Activated T-cell treated with anti-CD3 and anti-CD28 coated beads, Interleukin-2, amount 50 U/mL, for 72 hours (primary cell): ENCODE data around the gene S100A14. TPM values are rescaled to one million over a fixed set of nuclear protein-coding genes. Genes with fewer than 3 reads are reported as not detected.
"Not testable (repeated sequence)": the region's sequence is repeated elsewhere in the genome, so short reads cannot be mapped to it uniquely, and the experiment has no call there.

Experiments
- ATAC-seq, 2 donors: fragments of 150-1000 bp; cut with Tn5 transposase; replicated peaks in 1 of 2; 2 replicates each; pipeline ENCODE4 v1.10.0; 2021; ENCODE audit warnings: moderate library complexity in 2 of 2, mild to moderate bottlenecking in 1 of 2
- DNase-seq, 2 donors: peaks; one replicate each; pipeline ENCODE4 v3.0.0; 2021 to 2022; ENCODE audit warnings: mixed read lengths in 1 of 2
- H3K27ac Mint-ChIP-seq: one replicate; pipeline ENCODE4 v1.8.0; 2022; ENCODE audit warnings: mild to moderate bottlenecking, moderate library complexity, mixed read lengths
- H3K27me3 Mint-ChIP-seq: one replicate; pipeline ENCODE4 v1.8.0; 2022; ENCODE audit warnings: low read depth, mixed read lengths
- H3K36me3 Mint-ChIP-seq, 2 donors: one replicate each; pipeline ENCODE4 v1.8.0; 2022; ENCODE audit warnings: mixed read lengths in 2 of 2, mild to moderate bottlenecking in 1 of 2; ENCODE audit not compliant: insufficient read depth in 2 of 2
- H3K4me1 Mint-ChIP-seq: one replicate; pipeline ENCODE4 v1.8.0; 2022; ENCODE audit warnings: low read depth, mixed read lengths
- H3K4me3 Mint-ChIP-seq, 2 donors: one replicate each; pipeline ENCODE4 v1.8.0; 2022; ENCODE audit warnings: mild to moderate bottlenecking in 2 of 2, mixed read lengths in 2 of 2, moderate library complexity in 2 of 2
- H3K9me3 Mint-ChIP-seq, 2 donors: one replicate each; pipeline ENCODE4 v1.8.0; 2022; ENCODE audit warnings: mixed read lengths in 2 of 2
- total RNA-seq, 2 donors: library from RNA; stranded (reverse); gene quantifications; one replicate each; pipeline ENCODE4 v1.2.3, GENCODE V29; 2022

S100A14 gene
- total RNA-seq, 2 donors from 2014 or later, result 0.26 to 1.4 TPM

DNA sequence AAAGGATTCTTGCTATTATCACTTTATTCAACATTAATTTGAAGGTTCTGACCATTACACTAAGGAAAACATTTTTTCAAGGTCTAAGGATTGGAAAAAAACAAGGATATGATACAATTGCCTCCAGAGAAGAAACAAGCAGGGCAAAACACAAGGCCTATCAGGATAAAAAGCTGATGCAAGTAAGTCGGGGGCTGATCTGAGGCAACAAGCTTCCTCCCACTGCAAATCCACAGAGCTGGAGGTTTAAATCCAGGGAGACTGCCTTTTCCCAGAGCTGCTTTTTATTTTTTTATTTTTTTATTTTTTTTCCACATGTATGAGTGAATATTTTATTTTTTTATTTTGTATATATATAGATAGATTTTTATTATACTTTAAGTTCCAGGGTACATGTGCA lies 31.1 kb downstream of the S100A14 start:
- H3K4me3 Mint-ChIP-seq, result no peak overlapping the region

DNA sequence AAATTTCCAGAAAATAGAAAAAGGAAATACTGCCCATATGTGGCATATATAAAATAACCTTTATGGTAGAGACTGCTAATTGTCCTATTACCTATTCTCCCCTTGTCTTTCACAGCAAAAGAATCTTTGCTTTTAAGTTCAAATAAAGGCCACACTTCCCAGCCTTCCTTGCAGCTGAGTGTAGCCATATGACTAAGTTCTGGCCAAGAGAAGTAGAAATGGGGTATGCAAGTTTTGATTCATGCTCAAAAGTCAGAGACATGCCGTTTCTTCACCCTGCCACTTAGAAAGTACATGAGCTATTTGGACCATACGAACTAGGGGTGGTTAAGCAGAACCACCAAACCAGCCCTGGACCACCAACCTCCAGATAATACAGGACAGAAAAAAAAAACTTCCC lies 32.1 kb downstream of the S100A14 start:
- H3K27me3 Mint-ChIP-seq, result peaks cover 12% of the 10 kb centered on the region

More for the DNA sequence above, 31.1 kb downstream of the S100A14 start:
- H3K36me3 Mint-ChIP-seq, result no peaks in the 10 kb centered on the region
- ATAC-seq (no peak), DNase-seq (no peak)
- peaks cover 7% of the 10 kb centered on the region for H3K27me3 Mint-ChIP-seq
- H3K4me1 Mint-ChIP-seq, result no peaks in the 10 kb centered on the region
- no peak overlapping the region for H3K27ac Mint-ChIP-seq
- H3K9me3 Mint-ChIP-seq, result no peaks in the 10 kb centered on the region

GRCh38 chr1:153583514-153583913 lies 32.6 kb downstream of the S100A14 start:
- DNase-seq, H3K4me1 Mint-ChIP-seq, H3K27ac Mint-ChIP-seq, H3K9me3 Mint-ChIP-seq, ATAC-seq, H3K36me3 Mint-ChIP-seq, H3K4me3 Mint-ChIP-seq: not testable (repeated sequence)
- peaks cover 17% of the 10 kb centered on the region for H3K27me3 Mint-ChIP-seq

More for the DNA sequence above, 32.1 kb downstream of the S100A14 start:
- DNase-seq, result no peak
- Mint-ChIP-seq H3K36me3 (no peaks in the 10 kb centered on the region), H3K27ac (no peak overlapping the region), H3K9me3 (no peaks in the 10 kb centered on the region), H3K4me3 (no peak overlapping the region), H3K4me1 (no peaks in the 10 kb centered on the region)
- ATAC-seq, result no peak

DNA sequence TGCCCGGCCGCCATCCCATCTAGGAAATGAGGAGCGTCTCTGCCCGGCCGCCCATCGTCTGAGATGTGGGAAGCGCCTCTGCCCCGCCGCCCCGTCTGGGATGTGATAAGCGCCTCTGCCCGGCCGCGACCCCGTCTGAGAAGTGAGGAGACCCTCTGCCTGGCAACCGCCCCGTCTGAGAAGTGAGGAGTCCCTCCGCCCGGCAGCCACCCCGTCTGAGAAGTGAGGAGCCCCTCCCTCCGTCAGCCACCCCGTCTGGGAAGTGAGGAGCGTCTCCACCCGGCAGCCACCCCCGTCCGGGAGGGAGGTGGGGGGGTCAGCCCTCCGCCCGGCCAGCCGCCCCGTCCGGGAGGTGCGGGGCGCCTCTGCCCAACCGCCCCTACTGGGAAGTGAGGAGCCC lies 33.3 kb downstream of the S100A14 start:
- not testable (repeated sequence) for ATAC-seq, DNase-seq, H3K4me3 Mint-ChIP-seq, H3K9me3 Mint-ChIP-seq, H3K36me3 Mint-ChIP-seq, H3K27ac Mint-ChIP-seq, H3K4me1 Mint-ChIP-seq
- peaks cover 24% of the 10 kb centered on the region for H3K27me3 Mint-ChIP-seq

DNA sequence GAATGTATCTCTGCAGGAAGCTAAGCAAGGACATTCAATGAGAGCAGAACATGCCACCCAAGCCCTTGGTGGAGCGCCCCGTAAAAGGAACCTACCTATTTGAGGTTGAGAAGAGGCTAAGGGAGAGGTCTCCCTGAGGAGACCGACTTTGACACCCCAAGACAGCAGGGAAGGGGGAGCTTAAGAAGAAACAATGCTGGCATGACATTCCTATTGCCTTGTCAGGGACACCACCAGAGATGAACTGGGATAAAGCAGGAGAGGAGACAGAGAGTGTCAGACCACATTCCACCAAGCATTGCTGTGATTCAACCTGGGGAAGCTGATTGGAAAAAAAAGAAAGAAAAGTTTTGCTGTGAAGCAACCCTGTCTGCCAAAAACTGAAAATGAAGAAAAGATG lies 37.2 kb downstream of the S100A14 start:
- Mint-ChIP-seq H3K4me1 (no peaks in the 10 kb centered on the region), H3K27me3 (peaks cover 24% of the 10 kb centered on the region), H3K9me3 (no peaks in the 10 kb centered on the region)

GRCh38 chr1:153578490-153578889 lies 37.6 kb downstream of the S100A14 start:
- no peak overlapping the region for H3K27ac Mint-ChIP-seq
- no peak for DNase-seq
- peaks cover 23% of the 10 kb centered on the region for H3K27me3 Mint-ChIP-seq
- no peaks in the 10 kb centered on the region for H3K36me3 Mint-ChIP-seq
- ATAC-seq, result no peak
- H3K4me3 Mint-ChIP-seq, result no peak overlapping the region
- H3K4me1 Mint-ChIP-seq, result peaks cover 4% of the 10 kb centered on the region
- H3K9me3 Mint-ChIP-seq, result no peaks in the 10 kb centered on the region

More for the DNA sequence above, 37.2 kb downstream of the S100A14 start:
- no peak overlapping the region for H3K27ac Mint-ChIP-seq
- no peak overlapping the region for H3K4me3 Mint-ChIP-seq
- DNase-seq (no peak), ATAC-seq (no peak)
- no peaks in the 10 kb centered on the region for H3K36me3 Mint-ChIP-seq

DNA sequence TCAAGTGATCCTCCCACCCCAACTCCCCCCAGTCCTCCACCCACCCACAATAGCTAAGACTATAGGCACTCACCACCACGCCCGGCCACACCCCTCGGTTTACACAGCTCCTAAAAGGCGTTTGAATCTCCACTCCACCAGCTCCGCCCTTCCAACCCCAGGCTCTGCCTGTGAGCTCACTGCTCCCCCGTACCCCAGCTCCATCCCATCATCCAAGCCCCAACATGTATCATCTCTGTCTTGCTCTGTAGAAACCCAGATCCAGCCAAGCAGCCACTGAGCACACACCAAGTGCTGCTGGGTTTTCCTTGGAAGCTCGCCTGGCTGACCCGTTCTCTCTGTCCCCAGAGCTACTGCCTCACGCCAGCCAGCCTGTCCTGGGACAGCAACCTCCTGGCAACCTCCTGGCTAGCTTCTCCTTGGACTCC lies 38.5 kb downstream of the S100A14 start:
- Mint-ChIP-seq H3K36me3 (peaks cover 3% of the 10 kb centered on the region in 2 donors), H3K4me3 (no peak overlapping the region), H3K27ac (no peak overlapping the region), H3K27me3 (peaks cover 23% of the 10 kb centered on the region), H3K4me1 (peaks cover 12% of the 10 kb centered on the region), H3K9me3 (no peaks in the 10 kb centered on the region)
- DNase-seq (no peak), ATAC-seq (no peak)

- Mint-ChIP-seq H3K9me3 (no peaks in the 10 kb centered on the region), H3K4me3 (no peak overlapping the region), H3K27me3 (peaks cover 23% of the 10 kb centered on the region), H3K36me3 (peaks cover 3% of the 10 kb centered on the region in 2 donors), H3K27ac (no peak overlapping the region), H3K4me1 (peaks cover 17% of the 10 kb centered on the region)
- DNase-seq (no peak), ATAC-seq (no peak)
Observed at GRCh38 chr1:153577138-153577537, 39.0 kb downstream of the S100A14 start.

GRCh38 chr1:153575497-153575896 lies 40.6 kb downstream of the S100A14 start:
- peaks cover 27% of the 10 kb centered on the region for H3K27me3 Mint-ChIP-seq
- H3K4me1 Mint-ChIP-seq, result peaks cover 31% of the 10 kb centered on the region
- not testable (repeated sequence) for ATAC-seq, H3K9me3 Mint-ChIP-seq, H3K4me3 Mint-ChIP-seq, DNase-seq, H3K36me3 Mint-ChIP-seq, H3K27ac Mint-ChIP-seq

- not testable (repeated sequence) for H3K4me3 Mint-ChIP-seq, H3K36me3 Mint-ChIP-seq, H3K27ac Mint-ChIP-seq, DNase-seq, H3K9me3 Mint-ChIP-seq, ATAC-seq
- Mint-ChIP-seq H3K27me3 (peaks cover 29% of the 10 kb centered on the region), H3K4me1 (peaks cover 33% of the 10 kb centered on the region)
Observed at GRCh38 chr1:153575081-153575491, 41.0 kb downstream of the S100A14 start.

DNA sequence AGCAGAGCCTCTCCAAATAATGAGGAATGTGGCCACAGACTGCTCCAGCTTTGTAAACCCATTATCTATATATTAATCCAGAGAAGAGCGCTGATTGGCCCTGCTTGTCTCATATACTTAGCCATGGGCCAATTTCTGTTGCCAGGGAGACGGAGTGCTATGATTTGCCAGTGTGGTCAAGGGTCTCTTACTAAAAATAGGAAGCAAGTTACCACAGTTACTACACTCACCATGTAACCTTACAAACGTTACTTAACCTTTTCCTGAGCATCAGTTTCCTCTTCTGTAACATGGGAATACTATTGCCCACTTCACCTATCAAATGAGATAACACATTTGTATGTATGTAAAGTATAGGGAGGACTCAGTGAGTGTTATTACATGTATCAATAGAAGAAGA lies 42.8 kb downstream of the S100A14 start:
- peak overlapping the region; percentile 97 for H3K27ac Mint-ChIP-seq
- no peak for ATAC-seq
- peaks cover 3% of the 10 kb centered on the region in 2 donors for H3K36me3 Mint-ChIP-seq
- DNase-seq, result no peak
- H3K27me3 Mint-ChIP-seq, result peaks cover 17% of the 10 kb centered on the region
- peaks cover 48% of the 10 kb centered on the region for H3K4me1 Mint-ChIP-seq
- no peaks in the 10 kb centered on the region for H3K9me3 Mint-ChIP-seq
- peak overlapping the region; percentile 48 to 82 for H3K4me3 Mint-ChIP-seq

GRCh38 chr1:153572569-153573015 lies 43.5 kb downstream of the S100A14 start:
- DNase-seq, result peak; percentile 61 to 67
- Mint-ChIP-seq H3K36me3 (peaks cover 3% of the 10 kb centered on the region in 2 donors), H3K4me1 (peaks cover 56% of the 10 kb centered on the region), H3K27ac (peak overlapping the region; percentile 97), H3K4me3 (peak overlapping the region; percentile 0 to 82), H3K9me3 (no peaks in the 10 kb centered on the region), H3K27me3 (peaks cover 9% of the 10 kb centered on the region)
- peak; percentile 80 to 81 for ATAC-seq

GRCh38 chr1:153571706-153572105 lies 44.4 kb downstream of the S100A14 start:
- H3K27me3 Mint-ChIP-seq, result peaks cover 6% of the 10 kb centered on the region
- no peaks in the 10 kb centered on the region for H3K9me3 Mint-ChIP-seq
- ATAC-seq (no peak), DNase-seq (no peak)
- peak overlapping the region; percentile 31 to 44 for H3K4me3 Mint-ChIP-seq
- peaks cover 3% of the 10 kb centered on the region in 2 donors for H3K36me3 Mint-ChIP-seq
- H3K4me1 Mint-ChIP-seq, result peaks cover 65% of the 10 kb centered on the region
- peak overlapping the region; percentile 61 for H3K27ac Mint-ChIP-seq

- no peak overlapping the region for H3K27ac Mint-ChIP-seq
- H3K4me3 Mint-ChIP-seq, result no peak overlapping the region
- peaks cover 3% of the 10 kb centered on the region in 2 donors for H3K36me3 Mint-ChIP-seq
- no peak for DNase-seq
- no peaks in the 10 kb centered on the region for H3K9me3 Mint-ChIP-seq
- ATAC-seq, result no peak
- peaks cover 6% of the 10 kb centered on the region for H3K27me3 Mint-ChIP-seq
- H3K4me1 Mint-ChIP-seq, result peaks cover 73% of the 10 kb centered on the region
Observed at GRCh38 chr1:153570874-153571273, 45.3 kb downstream of the S100A14 start.
